T-helper 1 cell (primary cell): ENCODE results near the gene PTK6.
"Not testable (repeated sequence)": the region's sequence is repeated elsewhere in the genome, so short reads cannot be mapped to it uniquely, and the experiment has no call there.

ENCODE experiments used
- DNase-seq, 5 donors: peaks; one replicate each; pipeline ENCODE4 v3.0.0-alpha.2; 2012 to 2020

PTK6 gene

DNA sequence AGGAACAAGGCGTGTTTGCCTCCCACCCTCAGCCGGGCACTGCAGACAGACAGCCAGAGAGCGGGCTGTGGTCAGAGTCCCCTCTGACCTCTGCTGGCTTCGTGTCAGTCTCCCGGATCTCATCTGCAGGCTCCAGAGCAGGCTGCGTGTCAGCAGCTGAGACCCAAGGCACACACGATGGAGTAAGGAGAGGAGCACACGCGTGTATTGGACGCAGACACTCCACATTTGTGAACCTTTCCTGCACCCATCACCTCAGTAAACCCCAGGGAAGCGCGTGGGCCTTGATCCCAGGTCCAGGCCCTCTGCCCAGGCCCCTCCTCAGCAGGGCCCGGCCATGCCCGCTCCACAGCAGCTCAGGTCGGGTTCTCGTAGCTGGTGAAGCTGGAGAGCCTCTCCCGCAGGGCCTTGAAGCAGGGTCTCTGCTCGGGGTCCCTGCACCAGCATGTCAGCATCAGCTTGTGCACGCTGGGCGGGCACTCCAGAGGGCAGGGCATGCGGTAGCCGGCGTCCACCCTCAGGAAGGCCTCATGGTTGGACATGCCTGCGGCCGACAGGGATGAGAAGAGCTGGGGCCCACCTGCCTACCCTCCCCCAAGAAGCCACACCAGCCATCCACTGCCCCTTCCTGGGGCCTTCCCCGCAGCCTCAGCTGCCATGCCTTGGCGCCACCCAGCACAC lies 7.9 kb downstream of the PTK6 start:
- DNase-seq, result peak in 1 of 5 donors; percentile 5

DNA sequence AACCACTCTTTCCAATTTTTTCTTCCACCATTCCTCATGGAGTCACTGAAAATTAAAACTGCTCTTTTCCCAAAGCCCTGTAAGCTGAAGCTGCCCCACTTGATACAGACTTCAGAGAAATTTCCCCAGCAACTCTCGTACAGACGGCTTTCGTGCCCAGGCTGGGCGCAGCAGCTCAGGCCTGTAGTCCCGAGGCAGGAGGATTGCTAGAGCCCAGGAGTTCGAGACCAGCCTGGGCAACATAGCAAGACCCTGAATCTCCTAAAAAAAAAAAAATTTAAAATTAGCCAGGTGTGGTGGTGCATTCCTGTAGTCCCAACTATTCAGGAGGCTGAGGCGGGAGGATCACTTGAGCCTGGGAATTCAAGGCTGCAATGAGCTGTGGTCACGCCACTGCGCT lies 10.0 kb downstream of the PTK6 start:
- DNase-seq, result no peak

DNA sequence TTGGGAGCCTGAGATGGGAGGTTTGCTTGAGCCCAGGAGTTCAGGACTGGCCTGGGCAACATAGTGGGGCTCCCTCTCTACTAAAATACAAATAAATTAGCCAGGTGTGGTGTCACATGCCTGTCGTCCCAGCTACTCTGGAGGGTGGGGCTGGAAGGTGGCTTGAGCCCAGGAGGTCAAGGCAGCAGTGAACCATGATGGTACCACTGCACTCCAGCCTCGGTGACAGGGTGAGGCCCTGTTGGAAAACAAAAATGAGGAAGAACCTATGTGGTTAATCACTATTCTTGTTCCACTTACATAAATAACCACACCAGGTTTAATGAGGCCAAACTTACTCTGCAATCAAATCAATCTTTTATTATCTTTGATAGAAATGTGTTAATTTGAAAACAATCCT lies 11.2 kb downstream of the PTK6 start:
- no peak for DNase-seq

DNA sequence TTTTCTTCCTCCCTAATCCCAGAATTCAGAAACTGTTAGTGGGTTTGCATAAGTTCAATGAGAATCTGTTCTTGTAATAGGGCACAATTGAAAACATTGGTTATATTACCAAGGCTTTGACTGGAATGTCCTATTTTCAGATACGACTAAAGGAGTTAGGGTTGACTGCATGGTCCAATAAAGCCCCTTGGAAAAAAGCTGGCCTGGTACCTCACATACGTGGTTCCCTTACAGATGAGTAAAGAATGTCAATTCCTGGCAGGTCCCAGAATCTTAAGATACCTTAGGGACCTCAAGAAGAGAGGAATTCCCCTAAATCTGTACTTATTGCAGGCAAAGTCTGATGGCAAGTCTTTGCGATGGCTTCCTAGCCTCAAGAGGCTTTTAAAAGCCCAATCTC lies 12.0 kb downstream of the PTK6 start:
- DNase-seq, result no peak

DNA sequence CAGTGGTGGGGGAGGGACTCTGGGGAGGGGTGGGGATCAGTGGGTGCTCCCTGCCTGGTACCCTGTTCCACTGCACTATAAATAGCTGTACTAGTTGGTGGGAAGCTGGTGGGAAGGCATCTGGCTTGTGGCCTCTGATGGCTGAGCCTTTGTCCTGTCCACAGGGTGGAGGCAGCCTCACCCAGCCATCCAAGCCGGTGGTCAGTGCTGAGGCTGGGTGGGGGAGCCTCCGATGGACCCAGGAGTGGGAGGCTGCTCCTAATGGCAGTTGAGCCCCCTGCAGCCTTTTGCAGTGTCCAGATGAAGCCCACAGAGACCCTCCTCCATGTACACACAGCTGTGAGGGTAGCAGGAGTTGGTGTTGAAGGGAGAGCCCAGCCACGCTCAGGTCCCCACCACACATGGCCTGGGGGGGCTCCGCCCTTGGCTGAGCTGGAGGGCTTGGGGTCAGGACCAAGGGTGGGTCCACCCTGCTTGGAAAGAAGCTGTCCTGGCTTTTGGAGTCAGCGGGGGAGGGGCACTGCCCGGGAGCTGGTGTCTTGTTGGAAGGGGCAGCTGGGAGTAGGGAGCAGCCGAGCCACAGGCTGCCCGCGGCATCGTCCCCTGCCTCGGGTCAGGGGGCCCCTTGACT lies 14.1 kb downstream of the PTK6 start:
- DNase-seq, result peak in 1 of 5 donors; percentile 10

DNA sequence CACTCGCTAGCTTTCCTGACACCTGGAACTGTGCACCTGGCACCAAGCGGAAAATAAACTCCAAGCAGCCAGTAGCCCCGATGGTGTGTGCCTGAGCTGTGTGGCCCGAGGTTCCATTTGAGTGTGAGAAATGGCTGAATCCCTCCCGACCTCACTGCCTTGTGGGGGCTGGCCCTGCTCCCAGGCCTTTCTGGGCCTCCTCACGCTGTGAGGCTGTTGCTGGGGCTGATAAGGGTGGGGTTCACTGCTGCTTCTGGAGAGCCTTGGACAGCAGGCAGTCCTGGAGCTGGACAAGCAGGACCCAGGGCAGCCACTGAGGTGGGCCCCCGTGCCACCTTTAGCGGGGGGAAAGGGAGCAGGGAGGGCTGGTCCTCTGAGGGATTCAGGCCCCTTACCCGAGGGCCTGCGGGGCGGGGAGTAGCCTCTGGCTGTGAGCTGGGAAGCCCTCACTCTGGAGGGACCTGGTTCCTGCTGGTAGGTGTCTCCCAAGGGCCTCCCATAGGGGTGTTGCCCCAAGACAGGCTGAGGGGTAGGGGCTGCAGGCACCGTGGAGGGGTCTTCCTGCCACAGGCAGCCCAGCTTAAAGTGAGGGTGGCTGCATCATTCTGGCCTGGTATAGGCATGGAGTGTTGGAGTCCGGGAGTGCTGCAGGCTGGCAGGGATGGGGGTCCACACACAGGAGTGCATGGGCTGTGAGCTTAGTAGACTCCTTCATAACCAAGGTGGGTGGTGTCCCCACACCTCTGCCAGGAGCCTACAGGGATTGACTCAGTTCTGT lies 14.9 kb downstream of the PTK6 start:
- peak in 2 of 5 donors; percentile 5 to 12 for DNase-seq

DNA sequence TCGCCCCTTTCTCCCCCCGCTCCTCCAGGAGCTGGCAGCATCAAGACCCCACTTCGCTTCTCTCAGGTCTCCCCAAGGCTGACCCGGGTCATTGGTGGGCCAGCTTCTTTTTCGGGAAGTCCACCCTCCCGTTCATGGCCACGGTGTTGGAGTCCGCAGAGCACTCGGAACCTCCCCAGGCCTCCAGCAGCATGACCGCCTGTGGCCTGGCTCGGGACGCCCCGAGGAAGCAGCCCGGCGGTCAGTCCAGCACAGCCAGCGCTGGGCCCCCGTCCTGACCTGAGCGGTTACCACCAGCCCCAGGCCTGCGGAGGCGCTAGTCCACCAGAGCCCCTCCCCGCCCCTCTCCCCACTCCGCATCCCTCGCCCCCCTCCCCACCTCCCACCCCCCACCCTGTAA lies 15.6 kb downstream of the PTK6 start:
- DNase-seq, result peak in 1 of 5 donors; percentile 6

DNA sequence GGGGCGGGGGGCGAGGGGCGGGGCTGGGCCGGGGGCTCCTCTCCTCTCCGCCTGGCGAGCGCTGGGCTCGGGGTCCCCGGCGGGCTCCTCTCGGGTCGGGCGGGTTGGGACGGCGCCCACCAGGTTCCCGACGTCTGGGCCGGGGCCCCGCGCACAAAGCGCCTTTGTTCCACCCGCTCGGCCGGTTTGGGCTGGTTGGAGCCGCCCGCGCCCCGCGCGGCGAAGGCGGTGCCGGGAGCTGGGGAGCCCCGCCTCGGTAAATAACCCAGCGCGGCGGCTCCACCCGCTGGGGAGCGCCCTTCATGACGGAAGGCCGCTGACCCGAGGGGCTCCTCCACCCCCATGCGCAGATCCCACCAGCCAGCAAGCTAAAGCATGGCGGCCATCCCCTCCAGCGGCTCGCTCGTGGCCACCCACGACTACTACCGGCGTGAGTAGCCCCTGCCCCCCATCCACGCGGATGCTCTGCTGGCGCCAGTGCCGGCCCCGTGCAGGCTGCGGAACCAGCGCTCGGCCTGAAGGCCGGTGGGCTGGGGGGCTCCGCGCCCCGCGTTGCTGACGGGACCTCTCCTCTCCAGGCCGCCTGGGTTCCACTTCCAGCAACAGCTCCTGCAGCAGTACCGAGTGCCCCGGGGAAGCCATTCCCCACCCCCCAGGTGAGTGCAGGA lies 16.1 kb downstream of the PTK6 start:
- peak; percentile 36 to 75 (median 64) for DNase-seq

DNA sequence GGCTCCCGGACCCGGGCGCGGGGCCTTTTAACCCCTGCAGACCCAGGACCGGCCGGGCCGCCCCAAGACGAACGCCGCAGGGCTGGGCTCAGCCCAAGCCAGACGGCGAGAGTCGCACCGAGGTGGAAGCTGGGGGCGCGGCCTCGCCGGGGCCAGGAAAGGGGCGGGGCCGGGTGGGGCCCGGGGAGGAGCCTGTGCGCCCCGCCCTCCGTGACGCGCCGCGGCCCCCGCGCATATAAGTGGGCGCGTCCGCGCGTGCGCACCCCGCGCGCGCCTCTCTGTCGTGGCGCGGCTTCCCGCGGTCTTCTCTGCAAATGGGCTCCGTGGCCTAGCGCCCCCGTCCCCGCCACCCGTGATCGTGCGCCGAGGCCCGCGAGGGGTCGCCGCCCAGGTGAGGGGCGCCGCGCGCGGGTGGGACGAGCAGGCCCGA lies 16.7 kb downstream of the PTK6 start, which contains the start of gene PPDPF:
PPDPF (plus strand) TSS at position 262 of the 430 bp plus-strand sequence. CDS start 544 bp downstream, outside the sequence.
- DNase-seq, result peak; percentile 72 to 89 (median 78)

DNA sequence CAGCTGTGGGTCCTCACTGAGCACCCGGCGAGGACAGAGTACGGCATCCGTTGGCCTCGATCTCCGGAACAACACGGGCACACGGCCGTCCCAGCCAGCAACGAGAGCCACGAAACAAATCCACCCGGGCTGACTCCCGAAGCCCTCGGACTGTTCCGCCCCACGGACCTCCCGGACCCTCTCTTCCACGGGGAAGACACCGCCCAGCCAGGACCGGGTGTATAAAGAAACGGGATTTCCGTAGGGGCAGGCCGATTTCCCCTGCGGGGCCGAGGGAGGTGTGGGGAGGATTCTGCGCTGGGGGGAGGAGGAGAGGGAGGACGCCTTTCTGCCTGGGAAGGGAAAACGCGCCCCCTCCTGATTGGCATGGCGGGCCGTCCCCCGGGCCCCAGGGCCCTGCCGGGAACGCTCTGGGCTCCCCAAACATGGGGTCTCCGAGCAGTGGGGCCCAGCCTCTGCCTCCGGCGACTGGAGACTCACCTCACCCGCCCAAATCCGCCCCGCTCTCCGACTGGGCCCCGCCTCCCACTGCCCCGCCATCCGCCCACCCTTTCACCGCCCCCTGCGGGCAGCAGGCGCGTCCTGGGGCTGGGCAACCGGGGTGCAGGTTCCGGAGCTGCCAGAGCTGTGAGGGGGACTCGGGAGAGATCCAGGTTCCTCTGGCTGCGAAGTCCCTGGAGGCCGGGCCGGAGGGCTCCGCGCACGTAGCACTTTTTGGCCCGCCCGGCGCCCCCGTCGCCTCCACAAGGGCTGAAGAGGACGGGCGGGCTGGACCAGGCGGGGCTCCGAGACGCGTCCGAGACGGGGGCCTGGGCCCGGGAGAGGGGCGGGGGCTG lies 17.3 kb downstream of the PTK6 start:
- DNase-seq, result peak; percentile 52 to 67 (median 62)

DNA sequence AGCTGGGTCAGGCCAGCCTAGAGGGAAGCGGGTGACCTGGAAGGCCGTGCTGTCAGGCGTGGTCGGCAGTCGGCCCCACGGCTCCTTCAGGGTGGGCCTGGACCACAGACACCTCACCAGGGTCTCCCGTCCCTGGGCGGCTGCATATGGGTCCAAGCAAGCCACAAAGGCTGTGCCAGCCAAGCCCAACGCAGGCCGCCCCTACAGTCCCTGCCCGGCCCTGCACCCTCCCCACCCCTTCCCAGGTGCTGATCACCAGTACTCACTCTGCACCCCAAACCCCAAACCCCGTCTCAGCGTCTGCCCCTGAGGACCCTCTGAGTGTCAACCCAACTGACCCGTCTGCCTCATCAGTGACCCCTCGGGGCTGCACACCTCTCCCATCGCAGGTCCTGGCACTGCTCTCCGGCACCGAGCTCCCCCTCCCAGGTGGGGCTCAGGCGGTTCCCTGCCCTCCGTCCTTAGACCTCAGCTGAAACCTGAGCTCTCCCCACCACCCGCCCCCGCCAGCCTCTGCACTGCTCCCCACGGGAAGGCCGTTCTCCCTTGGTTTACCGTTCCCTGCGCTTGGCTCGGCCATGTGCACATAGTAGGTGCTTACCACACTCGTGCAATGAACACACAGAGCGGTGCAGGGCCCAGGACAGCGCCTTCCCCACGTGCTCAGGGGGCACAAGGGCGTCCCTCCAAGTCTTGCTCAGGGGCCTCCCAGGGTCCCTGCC lies 18.1 kb downstream of the PTK6 start:
- DNase-seq, result peak in 2 of 5 donors; percentile 5 to 12

DNA sequence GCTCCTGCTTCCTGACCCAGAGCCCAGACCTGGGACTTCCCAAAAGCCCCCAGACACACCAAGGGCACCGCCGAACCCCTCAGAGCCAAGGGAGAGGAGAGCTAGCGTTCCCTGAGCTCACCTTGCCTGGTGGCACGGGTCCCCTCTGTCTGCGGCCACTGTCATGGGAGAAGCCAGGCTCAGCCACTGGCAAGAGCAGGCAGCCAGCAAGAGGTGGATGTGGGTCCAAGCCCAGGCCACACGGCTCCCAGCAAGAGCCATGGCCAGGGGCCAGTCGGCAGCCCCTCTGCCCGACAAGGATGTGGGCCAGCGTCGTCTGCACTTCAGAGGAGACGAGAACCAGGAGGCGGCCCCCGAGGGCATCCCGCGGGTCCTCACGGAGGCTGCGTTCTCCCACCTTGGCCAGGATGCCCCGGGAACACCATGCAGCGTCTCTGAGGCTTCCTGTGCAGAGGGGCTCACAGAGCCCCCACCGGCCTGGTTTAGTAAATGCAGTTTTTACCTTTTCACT lies 18.8 kb downstream of the PTK6 start:
- peak in 1 of 5 donors; percentile 4 for DNase-seq

DNA sequence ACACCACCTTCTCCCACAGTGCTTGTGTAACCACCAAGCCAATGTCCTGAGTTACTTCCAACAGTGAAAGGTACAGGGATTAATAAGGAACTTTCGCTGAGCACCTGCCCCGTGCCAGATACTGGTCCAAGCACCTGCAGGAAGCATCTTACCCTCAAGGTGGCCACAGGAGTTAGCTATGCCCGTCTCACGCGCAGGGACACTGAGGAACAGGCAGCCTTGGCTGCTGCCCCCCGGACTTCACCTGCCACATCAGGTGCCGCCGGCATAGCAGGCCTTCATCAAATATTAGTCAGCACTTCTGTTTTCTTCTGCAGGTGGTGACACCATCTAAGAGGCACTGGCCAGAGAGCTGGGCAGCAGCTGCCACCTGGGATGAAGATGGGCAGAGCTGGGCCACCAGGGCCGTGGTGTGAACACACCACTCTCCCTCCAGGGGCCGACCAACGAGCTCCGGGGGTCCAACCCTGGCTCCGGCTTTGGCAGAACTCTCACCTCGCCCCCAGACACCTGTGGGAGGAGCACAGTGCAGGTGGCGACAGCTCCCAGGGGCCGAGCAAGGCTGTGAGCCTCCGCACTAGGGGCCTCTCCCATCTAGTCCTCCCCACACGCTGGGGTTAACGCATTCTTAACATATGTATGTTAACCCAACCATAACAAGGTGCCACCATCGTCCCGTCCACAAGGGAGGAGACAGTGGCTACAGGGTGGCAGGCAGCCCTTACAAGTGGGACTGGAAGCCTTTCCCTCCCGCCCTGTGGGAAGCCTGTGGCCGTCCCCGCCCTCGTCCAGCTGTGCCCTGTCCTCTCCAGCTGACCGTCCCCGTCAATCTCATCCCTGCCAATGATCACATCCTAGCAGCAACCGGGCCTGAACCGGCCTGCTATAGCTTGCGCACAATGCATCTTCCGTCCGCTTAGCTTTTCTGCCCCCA lies 19.5 kb downstream of the PTK6 start:
- peak in 1 of 5 donors; percentile 9 for DNase-seq

DNA sequence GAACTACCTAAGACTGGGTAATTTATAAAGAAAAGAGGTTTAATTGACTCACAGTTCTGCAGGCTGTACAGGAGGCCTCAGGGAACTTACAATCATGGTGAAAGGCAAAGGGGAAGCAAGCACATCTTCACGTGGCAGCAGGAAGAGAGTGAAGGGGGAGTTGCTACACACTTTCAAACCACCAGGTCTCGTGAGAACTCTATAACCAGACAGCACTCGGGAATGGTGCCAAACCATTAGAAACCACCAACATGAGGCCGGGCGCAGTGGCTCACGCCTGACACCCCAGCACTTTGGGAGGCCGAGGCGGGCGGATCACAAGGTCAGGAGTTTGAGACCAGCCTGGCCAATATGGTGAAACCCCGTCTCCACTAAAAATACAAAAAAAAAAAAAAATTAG lies 22.7 kb downstream of the PTK6 start:
- not testable (repeated sequence) for DNase-seq

DNA sequence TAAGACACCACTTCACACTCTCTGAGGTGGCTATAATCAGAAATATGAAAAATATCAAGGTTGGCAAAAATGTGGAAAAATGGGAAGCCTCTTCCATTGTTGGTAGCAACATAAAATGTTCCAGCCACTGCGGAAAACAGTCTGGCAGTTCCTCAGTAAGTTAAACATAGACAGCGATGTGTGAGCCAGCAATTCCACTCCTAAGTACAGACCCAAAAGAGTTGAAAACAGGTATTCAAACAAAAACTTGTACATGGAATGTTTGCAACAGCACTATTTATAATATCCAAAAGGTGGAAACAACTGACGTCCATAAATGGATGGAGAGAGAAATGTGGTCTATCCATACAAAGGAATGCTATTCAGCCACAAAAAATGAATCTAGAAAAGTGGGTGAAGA lies 24.0 kb downstream of the PTK6 start:
- DNase-seq, result no peak

DNA sequence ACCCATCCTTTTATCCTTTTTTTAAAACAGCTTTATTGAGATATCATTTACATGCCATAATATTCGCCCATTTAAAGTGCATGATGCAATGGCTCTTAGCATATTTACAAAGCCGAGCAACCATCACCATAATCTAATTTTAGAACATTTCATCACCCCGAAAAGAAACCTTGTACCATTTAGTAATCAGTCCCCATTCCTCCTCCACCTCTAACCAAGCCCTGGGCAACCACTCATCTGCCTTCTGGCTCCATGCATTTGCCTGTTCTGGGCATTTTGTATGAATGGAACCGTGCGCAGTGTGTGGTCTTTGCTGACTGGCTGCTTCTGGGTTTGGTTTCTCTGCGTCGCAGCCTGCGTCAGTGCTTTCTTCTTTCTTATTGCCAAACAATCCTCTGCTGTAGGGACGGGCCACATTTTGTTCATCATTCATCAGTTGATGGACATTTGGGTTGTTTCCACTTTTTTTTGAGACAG lies 28.1 kb downstream of the PTK6 start:
- no peak for DNase-seq

DNA sequence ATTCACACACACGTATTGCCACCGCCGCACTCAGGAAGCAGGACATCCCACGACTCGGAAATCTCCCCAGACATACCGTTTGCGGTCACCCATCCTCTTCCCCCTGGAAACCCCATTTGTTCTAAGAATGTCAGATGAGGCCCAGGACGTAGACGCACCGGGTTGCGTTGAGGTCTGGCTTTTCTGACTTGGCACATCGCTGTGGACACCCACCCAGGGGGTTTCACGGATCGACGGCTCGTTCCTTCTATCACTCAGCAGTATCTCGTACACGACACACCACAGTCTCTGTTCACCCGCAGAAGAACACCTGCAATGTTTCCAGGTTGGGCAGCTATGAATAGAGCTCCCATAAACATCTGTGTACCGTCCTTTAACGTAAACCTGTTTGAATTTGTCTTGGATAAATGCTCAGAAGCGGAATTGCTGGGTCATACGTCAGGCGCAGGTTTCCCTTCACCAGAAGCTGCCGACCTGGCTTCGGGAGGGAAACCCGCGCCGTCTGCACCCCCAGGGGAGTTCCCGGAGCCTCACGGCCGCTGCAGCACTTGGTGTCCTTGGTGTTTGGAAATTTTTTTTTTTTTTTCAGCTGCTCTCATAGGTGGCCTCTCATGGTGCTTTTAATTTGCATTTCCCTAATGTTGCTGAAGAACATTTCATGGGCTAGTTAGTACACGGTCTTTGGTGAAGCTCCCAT lies 29.0 kb downstream of the PTK6 start:
- DNase-seq, result peak in 1 of 5 donors; percentile 17

DNA sequence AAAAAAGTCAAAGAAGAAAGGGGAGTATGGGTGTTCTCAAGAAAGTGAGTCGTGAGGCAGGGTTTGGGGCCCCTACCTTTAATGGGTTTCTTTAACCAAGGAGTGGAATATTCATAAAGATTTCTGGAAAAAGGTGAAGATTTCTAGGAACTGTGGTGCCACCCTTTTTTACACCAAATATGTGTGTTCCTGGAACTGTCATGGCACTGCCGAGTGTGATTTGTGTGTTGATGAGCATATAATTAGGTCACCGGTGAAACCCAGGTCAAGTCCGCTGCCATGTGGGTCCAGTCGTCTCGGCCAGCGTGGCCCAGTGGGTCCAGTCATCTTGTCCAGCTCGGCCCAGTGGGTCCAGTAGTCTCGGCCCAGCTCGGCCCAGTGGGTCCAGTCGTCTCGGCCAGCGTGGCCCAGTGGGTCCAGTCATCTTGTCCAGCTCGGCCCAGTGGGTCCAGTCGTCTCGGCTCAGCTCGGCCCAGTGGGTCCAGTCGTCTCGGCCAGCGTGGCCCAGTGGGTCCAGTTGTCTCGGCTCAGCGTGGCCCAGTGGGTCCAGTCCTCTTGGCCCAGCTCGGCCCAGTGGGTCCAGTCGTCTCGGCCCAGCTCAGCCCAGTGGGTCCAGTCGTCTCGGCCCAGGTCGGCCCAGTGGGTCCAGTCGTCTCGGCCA lies 30.0 kb downstream of the PTK6 start:
- DNase-seq, result no peak

DNA sequence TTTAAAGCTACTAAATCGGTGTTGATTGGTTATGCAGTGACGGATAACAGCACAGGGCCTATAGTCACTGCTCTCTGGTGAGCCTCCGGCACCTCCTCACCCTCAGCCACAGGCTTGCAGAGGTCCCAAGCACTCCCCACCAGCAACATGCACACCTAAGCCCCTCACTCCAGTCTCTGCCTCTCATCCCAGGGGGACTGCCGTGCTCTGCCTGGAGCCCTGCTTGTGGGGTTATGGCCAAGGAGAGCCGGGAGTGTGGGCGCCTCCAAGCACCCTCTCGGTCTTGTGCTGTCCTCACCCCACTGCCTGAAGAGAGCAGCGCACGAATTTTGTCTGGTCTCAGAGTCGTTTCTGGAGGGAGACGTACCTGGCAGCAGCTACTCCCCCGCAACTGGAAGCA lies 31.5 kb downstream of the PTK6 start:
- no peak for DNase-seq
